Caco-2 (cell line): ENCODE measurements around the gene HAND2. TPM values are rescaled to one million over a fixed set of nuclear protein-coding genes. Genes with fewer than 3 reads are reported as not detected.

Source experiments
- BruUV-seq: library from RNA; stranded (reverse); fragments of 400-500 nt; replicated peaks from 2 replicates; lab custom pipeline; 2021; lab: Mats Ljungman, UMichigan
- CTCF ChIA-PET: fragments of 300-600 bp; sonication (Branson Sonifier 250); formaldehyde crosslinking; loops from one replicate; lab custom pipeline; 2022; ENCODE audit warnings: antibody characterized with exemption; lab: Charles Lee
- POLR2A ChIA-PET: fragments of 300-600 bp; sonication (Branson Sonifier 250); formaldehyde crosslinking; loops from one replicate; lab custom pipeline; 2022; ENCODE audit warnings: antibody characterized with exemption; lab: Charles Lee
- DNase-seq, 2 experiments: peaks; one replicate each; pipeline versions ENCODE4 v3.0.0 to v3.0.0-alpha.2; 2020 to 2022
- H3K27me3 ChIP-seq: replicated peaks from 2 replicates; pipeline ENCODE4 v1.6.0; 2011; ENCODE audit warnings: low read length; ENCODE audit not compliant: control insufficient read depth, insufficient read depth
- H3K36me3 ChIP-seq: 2 replicates; pipeline ENCODE4 v1.5.1; 2011; ENCODE audit warnings: low read length; ENCODE audit not compliant: control insufficient read depth, insufficient read depth
- H3K4me1 ChIP-seq: fragments of 250-450 bp; sonication (Bioruptor Pico); 2 replicates; pipeline ENCODE4 v1.5.1; 2020; ENCODE audit warnings: mild to moderate bottlenecking
- H3K4me3 ChIP-seq: 2 replicates; pipeline ENCODE4 v1.5.1; 2011; ENCODE audit warnings: low read depth, mild to moderate bottlenecking, control low read depth, low read length
- H3K9me3 ChIP-seq: fragments of 250-450 bp; sonication (Bioruptor Pico); 2 replicates; pipeline ENCODE4 v1.5.1; 2020; ENCODE audit warnings: mild to moderate bottlenecking, moderate library complexity
- H3K27ac Mint-ChIP-seq: one replicate; pipeline ENCODE4 v1.8.0; 2022; ENCODE audit warnings: mixed read lengths; ENCODE audit not compliant: unreplicated experiment
- H3K27me3 Mint-ChIP-seq: one replicate; pipeline ENCODE4 v1.8.0; 2022; ENCODE audit warnings: mixed read lengths; ENCODE audit not compliant: insufficient read depth, unreplicated experiment
- H3K36me3 Mint-ChIP-seq: one replicate; pipeline ENCODE4 v1.8.0; 2022; ENCODE audit warnings: mild to moderate bottlenecking, mixed read lengths; ENCODE audit not compliant: insufficient read depth, unreplicated experiment
- H3K4me1 Mint-ChIP-seq: one replicate; pipeline ENCODE4 v1.8.0; 2022; ENCODE audit warnings: low read depth, mixed read lengths; ENCODE audit not compliant: unreplicated experiment
- H3K4me3 Mint-ChIP-seq: one replicate; pipeline ENCODE4 v1.8.0; 2022; ENCODE audit warnings: mild to moderate bottlenecking, moderate library complexity, mixed read lengths; ENCODE audit not compliant: unreplicated experiment
- H3K9me3 Mint-ChIP-seq: one replicate; pipeline ENCODE4 v1.8.0; 2022; ENCODE audit warnings: mixed read lengths; ENCODE audit not compliant: unreplicated experiment
- intact Hi-C: fragments of 100-400 bp; cut with micrococcal nuclease; formaldehyde crosslinking; loops from one replicate; pipeline ENCODE4 v1.10.0; 2022; ENCODE audit not compliant: unreplicated experiment
- total RNA-seq: library from RNA; stranded (reverse); gene quantifications from 2 replicates; pipeline ENCODE4 v1.2.3, GENCODE V29; 2022
- TF ChIP-seq, protein P1 (sequence below), 2 experiments: fragments of 200-600 bp in 1 of 2; IDR thresholded peaks; 1 replicate in 1 of 2; 2 replicates in 1 of 2; pipeline versions ENCODE4 v1.5.1 to v1.8.0; 2011 to 2022; ENCODE audit warnings: antibody characterized with exemption in 1 of 2, control low read depth in 1 of 2, inconsistent platforms in 1 of 2, low read depth in 1 of 2, low read length in 1 of 2, mild to moderate bottlenecking in 1 of 2, moderate library complexity in 1 of 2; ENCODE audit not compliant: insufficient read depth in 1 of 2, severe bottlenecking in 1 of 2, unreplicated experiment in 1 of 2

The HAND2 gene
- total RNA-seq, 1 experiment from 2014 or later, result not detected

DNA sequence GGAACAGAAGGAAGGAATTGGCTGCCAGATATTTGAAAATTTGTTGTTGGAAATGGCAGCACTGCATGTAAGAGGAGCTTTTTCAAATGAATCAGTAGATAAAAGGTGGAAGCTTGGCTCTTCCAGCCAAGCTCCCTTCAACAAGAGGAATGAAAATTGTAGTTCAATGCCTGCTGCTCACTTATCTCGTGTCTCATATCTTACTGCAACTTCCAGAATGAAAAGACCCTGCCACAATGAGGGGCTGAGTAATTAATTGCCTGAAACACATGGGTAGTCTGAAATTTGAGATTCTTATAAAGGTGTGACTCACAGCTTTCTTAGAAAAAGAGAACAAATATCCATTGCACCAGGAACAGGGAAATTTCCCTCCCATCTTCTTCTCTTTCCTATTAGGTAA, 53.0 kb downstream of the HAND2 start:
- CTCF ChIA-PET, result no interaction called here
- Mint-ChIP-seq H3K4me3 (no peak overlapping the region), H3K4me1 (no peaks in the 10 kb centered on the region), H3K27ac (no peak overlapping the region), H3K9me3 (no peaks in the 10 kb centered on the region), H3K27me3 (no peaks in the 10 kb centered on the region), H3K36me3 (no peaks in the 10 kb centered on the region)
- POLR2A ChIA-PET, result no interaction called here
- Histone ChIP-seq H3K4me1 (no peaks in the 10 kb centered on the region), H3K4me3 (no peak overlapping the region), H3K36me3 (no peaks in the 10 kb centered on the region), H3K27me3 (no peaks in the 10 kb centered on the region), H3K9me3 (no peaks in the 10 kb centered on the region)
- TF ChIP-seq, protein P1, sequence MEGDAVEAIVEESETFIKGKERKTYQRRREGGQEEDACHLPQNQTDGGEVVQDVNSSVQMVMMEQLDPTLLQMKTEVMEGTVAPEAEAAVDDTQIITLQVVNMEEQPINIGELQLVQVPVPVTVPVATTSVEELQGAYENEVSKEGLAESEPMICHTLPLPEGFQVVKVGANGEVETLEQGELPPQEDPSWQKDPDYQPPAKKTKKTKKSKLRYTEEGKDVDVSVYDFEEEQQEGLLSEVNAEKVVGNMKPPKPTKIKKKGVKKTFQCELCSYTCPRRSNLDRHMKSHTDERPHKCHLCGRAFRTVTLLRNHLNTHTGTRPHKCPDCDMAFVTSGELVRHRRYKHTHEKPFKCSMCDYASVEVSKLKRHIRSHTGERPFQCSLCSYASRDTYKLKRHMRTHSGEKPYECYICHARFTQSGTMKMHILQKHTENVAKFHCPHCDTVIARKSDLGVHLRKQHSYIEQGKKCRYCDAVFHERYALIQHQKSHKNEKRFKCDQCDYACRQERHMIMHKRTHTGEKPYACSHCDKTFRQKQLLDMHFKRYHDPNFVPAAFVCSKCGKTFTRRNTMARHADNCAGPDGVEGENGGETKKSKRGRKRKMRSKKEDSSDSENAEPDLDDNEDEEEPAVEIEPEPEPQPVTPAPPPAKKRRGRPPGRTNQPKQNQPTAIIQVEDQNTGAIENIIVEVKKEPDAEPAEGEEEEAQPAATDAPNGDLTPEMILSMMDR (IDR thresholded peaks at IDR 0.05; ENCODE audit: insufficient read depth in 1 of 2, low read depth in 1 of 2, low read length in 1 of 2, severe bottlenecking in 1 of 2, unreplicated experiment in 1 of 2), result no peak
- DNase-seq, result no peak
- BruUV-seq, result no TSS peak
- intact Hi-C loops, result no loop called here

Other genes with a start within 250 kb of the HAND2 start
- 272 and 326 TPM in 2 replicates for gene HMGB2, start 195.9 kb downstream of the HAND2 start, total RNA-seq
- 9.4 and 9.8 TPM in 2 replicates for gene SAP30, start 159.3 kb downstream of the HAND2 start, total RNA-seq
- not detected in 2 replicates for gene SCRG1, start 131.1 kb downstream of the HAND2 start, total RNA-seq